NB4 (cell line): ENCODE data around the gene ADCYAP1.

Source experiments
- CTCF ChIP-seq: IDR thresholded peaks from one replicate; pipeline ENCODE4 v1.5.1; 2012; ENCODE audit warnings: low read depth, low read length
- POLR2A ChIP-seq: IDR thresholded peaks from 2 replicates; pipeline ENCODE4 v1.6.1; 2011; ENCODE audit warnings: mild to moderate bottlenecking; ENCODE audit not compliant: insufficient read length; ENCODE audit errors: extremely low read depth

GRCh38 chr18:959854-960253 lies 55.2 kb downstream of the ADCYAP1 start:
- TF ChIP-seq CTCF (no peak), POLR2A (no peak)
